Hematopoietic multipotent progenitor cell treated with erythropoietin and hydrocortisone succinate and interleukin-3 and kit ligand, for 6 days (in vitro differentiated cells): ENCODE data around the gene RPL26.
"Not testable (repeated sequence)": the region's sequence is repeated elsewhere in the genome, so short reads cannot be mapped to it uniquely, and the experiment has no call there.

Experiments
- DNase-seq: peaks from one replicate; pipeline ENCODE4 v3.0.0-alpha.2; 2015

Gene RPL26

GRCh38 chr17:8362651-8363332 is 20.2 kb downstream of the RPL26 start:
- no peak for DNase-seq

GRCh38 chr17:8360751-8361150 is 22.2 kb downstream of the RPL26 start:
- DNase-seq = no peak

DNA sequence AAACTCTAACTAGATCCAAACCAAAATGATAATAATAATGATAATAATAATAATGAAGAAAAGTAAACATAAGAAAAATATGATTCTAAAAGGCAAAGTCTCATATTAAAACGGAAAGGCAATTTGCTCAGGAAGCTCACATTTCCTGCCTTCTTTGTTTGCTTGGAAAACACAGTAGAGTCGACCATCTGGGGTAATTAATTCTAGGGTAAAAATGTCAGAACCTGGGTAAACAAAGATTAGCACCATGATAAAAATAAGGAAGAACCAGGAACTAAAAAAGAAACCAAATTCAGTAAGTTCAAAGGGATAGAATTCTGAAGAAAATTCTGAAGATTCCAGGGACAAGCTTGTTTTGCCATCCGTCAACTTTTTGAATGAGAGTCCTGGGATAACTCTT is 22.7 kb downstream of the RPL26 start:
- DNase-seq = no peak

GRCh38 chr17:8359769-8360168 is 23.2 kb downstream of the RPL26 start:
- DNase-seq = no peak

DNA sequence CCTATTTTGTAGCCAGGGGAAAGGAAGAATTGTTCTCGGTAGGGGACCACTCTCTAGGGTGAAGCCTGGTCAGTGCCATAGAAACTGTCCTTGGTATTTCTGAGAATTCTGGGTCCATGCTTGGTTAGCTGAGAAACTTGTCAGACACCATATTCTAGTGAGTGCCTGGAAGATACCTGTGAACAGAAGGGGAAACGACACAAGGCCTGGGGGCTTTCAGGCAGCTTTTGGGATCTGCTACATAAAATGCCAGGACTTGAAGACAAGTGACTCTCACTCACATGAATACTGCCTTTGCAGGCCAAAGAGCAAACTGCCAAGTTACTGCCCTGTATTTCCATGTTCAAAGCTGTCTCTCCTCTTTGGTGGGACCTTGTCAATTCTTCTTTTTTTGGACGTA is 25.1 kb downstream of the RPL26 start:
- no peak for DNase-seq

- no peak for DNase-seq
These were observed 28.8 kb downstream of the RPL26 start for GRCh38 chr17:8354236-8354635.

DNA sequence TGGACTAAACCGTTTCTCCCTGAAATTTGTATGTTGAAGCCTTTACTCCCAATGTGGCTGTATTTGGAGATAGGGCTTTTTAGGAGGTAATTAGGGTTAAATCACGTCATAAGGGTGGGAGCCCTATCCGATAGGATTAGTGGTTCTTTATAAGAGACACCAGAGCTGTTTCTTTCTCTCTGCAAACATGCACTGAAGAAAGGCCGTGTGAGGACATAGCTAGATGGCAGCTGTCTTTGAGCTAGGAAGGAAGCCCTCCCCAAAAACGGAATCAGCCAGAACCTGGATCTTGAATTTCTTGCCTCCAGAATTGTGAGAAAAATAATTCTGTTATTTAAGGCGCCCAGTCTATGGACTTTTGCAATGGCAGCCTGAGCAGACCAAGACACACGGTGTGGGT is 29.3 kb downstream of the RPL26 start:
- DNase-seq = no peak

DNA sequence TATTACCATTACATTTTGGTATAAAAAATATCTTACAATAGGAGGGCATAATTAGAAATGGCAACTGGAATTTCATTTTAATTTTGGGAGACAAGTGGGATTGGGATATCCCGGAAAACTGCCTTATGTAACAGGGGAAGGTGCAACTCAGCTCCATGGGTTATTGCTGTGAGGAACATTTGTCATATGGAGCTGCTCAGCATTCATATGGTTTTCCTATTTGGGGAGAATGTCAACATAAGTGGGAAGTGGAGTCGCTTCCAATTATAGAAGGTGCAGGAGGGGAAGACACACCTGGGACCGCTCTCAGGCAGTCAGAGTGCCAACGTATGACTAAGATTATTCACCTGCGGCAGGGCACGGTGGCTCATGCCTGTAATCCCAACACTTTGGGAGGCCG is 32.7 kb downstream of the RPL26 start:
- no peak for DNase-seq

DNA sequence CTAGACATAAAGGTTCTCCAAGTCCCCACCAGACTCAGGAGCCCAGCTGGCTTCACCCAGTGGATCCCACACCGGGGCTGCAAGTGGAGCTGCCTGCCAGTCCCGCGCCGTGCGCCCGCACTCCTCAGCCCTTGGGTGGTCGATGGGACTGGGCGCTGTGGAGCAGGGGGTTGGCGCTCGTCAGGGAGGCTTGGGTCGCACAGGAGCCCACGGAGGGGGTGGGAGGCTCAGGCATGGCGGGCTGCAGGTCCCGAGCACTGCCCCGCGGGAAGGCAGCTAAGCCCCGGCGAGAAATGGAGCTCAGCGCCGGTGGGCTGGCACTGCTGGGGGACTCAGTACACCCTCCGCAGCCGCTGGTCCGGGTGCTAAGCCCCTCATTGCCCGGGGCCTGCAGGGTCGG is 36.0 kb downstream of the RPL26 start:
- not testable (repeated sequence) for DNase-seq

DNA sequence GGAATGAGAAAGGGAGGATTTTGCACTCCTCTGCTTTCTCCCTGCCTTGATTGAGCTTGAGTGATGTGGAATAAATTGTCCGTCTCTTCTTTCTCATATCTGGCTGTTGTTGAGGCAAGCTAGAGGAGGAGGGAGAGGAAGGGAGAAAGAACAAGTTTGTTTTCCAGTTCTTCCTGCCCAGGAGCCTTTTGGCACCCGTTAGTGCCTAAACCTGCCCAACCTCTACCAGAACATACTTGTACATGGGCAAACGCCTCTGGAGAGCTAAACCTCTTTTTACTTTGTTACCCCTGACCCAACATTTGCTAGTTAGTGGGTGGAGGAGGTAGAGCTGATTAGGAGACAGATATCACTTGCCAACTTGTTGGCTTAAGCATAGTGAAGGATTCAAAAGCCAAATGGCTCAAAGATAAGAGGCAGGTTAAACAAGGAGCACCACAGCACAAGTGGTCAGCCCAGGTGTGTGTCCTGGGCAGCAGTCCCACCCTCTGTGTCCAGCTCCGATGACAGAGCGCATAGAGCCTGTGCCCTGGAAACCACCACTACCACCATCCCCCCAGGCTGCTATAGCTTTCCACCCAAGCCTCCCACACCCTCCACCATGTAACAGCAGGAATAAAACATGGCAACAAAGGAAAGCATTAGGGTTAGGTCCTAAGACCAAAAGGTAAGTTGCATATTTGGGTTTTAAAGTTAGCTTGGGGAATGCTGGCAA is 36.9 kb downstream of the RPL26 start:
- no peak for DNase-seq

GRCh38 chr17:8345052-8345690 is 37.8 kb downstream of the RPL26 start:
- peak; percentile 43 for DNase-seq

DNA sequence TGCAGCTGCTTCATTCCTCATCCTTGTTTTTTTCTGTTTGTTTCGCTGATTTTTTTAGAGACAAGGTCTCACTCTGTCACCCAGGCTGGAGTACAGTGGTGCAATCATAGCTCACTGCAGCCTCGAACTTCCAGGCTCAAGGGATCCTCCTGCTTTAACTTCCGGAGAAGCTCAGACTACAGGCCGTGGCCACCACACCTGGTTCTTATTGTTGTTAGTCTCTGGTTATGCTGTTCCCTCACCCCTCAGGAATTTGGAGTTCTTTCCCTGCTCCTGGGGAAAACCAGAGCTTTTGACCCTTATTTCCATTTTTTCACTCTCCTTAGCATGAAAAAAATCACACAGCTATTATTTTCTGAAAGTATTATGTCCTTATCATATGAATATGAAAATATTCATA is 41.5 kb downstream of the RPL26 start:
- no peak for DNase-seq

GRCh38 chr17:8339540-8339939 is 43.5 kb downstream of the RPL26 start, which contains the start of gene ODF4:
Gene ODF4, plus strand, starts transcription at chr17:8339840. Its CDS starts 212 bp downstream, at chr17:8340052.
- no peak for DNase-seq

- DNase-seq = no peak
These were observed 44.2 kb downstream of the RPL26 start for GRCh38 chr17:8338753-8339140.

GRCh38 chr17:8337802-8338752 is 44.9 kb downstream of the RPL26 start:
- DNase-seq = peak; percentile 75

- no peak for DNase-seq
These were observed 49.7 kb downstream of the RPL26 start for GRCh38 chr17:8333281-8333680.

DNA sequence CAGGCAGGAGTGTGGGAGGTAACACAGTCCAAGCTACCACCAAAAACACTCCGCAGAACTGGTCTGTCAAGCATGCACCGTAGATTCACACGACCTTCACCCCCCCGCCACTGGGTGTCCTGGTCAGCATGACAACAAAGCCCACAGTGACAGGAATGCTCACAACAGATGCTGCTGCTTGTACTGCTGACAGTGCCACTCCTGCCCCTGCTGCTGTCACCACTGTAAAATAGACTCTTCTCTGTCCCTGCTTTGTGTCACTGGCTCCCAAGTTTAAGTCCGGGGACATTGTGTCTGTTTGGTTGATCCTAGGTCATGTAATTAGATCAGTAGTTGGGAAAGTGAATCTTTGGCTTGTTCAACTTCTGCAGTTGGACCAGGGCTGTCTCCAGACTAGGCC is 50.3 kb downstream of the RPL26 start:
- DNase-seq = no peak

GRCh38 chr17:8332128-8332527 is 50.9 kb downstream of the RPL26 start:
- DNase-seq = no peak
